Measurements from ENCODE around the gene ATP5MK.

ATP5MK gene

GRCh38 chr10:103427866-103428265 lies 31.6 kb upstream of the ATP5MK start:
- Histone ChIP-seq H3F3A (ENCODE audit: insufficient read depth) (no peaks in the 10 kb centered on the region), H3K9me3 (ENCODE audit: insufficient read depth, low read length) (no peaks in the 10 kb centered on the region), H3K9ac (ENCODE audit: low read length) (no peak overlapping the region), H3K36me3 (ENCODE audit: low read length) (peaks cover 20% of the 10 kb centered on the region), H4K20me1 (ENCODE audit: low read depth, low read length) (no peaks in the 10 kb centered on the region), H2AFZ (ENCODE audit: low read depth, low read length, severe bottlenecking) (no peak overlapping the region), H3K79me2 (ENCODE audit: insufficient read depth, low read length) (no peaks in the 10 kb centered on the region), H3K27me3 (ENCODE audit: low read length) (no peaks in the 10 kb centered on the region), H3K9me2 (replicated peaks; ENCODE audit: insufficient read depth, low read length) (no peaks in the 10 kb centered on the region), H3K27ac (ENCODE audit: low read depth, low read length) (no peak overlapping the region), H3K4me3 (ENCODE audit: insufficient read depth, low read length, poor library complexity, severe bottlenecking) (no peak overlapping the region), H3K4me2 (ENCODE audit: low read depth, low read length, poor library complexity, severe bottlenecking) (no peak overlapping the region)
- TF ChIP-seq CTCF (IDR thresholded peaks at IDR 0.05; ENCODE audit: insufficient read depth, low read length, poor library complexity, severe bottlenecking) (no peak), EZH2phosphoT487 (conservative IDR thresholded peaks at IDR 0.05; ENCODE audit: low read length) (no peak)

DNA sequence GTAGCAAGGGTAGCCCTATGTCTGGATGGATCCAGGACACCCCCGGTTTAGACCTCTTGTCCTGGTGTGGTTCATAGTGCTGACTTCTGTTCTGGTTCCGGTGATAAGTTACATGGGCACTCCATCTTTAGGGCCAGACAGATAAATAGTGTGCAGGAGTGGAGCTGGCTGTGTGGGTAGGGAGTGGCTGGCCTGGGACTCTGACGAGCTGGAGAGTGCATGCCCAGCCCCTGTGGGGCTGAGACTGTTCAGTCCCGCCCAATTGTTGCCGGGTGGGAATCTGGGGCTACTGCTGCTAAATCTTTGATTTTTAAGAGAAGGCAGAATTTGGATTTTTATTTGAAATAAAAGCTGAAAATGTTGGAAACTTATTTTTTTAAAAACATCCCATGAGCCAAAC lies 27.5 kb upstream of the ATP5MK start:
- no peaks in the 10 kb centered on the region for H3K9me2 ChIP-seq (replicated peaks; ENCODE audit: insufficient read depth, low read length)
- no peaks in the 10 kb centered on the region for H3K27me3 ChIP-seq (ENCODE audit: low read length)
- H3K36me3 ChIP-seq (ENCODE audit: low read length), result peaks cover 15% of the 10 kb centered on the region; the same call in 1 of the 2 replicates
- H3K27ac ChIP-seq (ENCODE audit: low read depth, low read length), result no peak overlapping the region
- no peak overlapping the region for H3K4me3 ChIP-seq (ENCODE audit: insufficient read depth, low read length, poor library complexity, severe bottlenecking)
- no peak overlapping the region for H3K9ac ChIP-seq (ENCODE audit: low read length)
- H3K79me2 ChIP-seq (ENCODE audit: insufficient read depth, low read length), result no peaks in the 10 kb centered on the region
- no peak for TF ChIP-seq CTCF (IDR thresholded peaks at IDR 0.05; ENCODE audit: insufficient read depth, low read length, poor library complexity, severe bottlenecking)
- TF ChIP-seq EZH2phosphoT487 (conservative IDR thresholded peaks at IDR 0.05; ENCODE audit: low read length), result no peak
- no peak overlapping the region for H3K4me2 ChIP-seq (ENCODE audit: low read depth, low read length, poor library complexity, severe bottlenecking)
- H3K9me3 ChIP-seq (ENCODE audit: insufficient read depth, low read length), result no peaks in the 10 kb centered on the region
- no peaks in the 10 kb centered on the region for H4K20me1 ChIP-seq (ENCODE audit: low read depth, low read length)
- H2AFZ ChIP-seq (ENCODE audit: low read depth, low read length, severe bottlenecking), result no peak overlapping the region
- H3F3A ChIP-seq (ENCODE audit: insufficient read depth), result no peaks in the 10 kb centered on the region

DNA sequence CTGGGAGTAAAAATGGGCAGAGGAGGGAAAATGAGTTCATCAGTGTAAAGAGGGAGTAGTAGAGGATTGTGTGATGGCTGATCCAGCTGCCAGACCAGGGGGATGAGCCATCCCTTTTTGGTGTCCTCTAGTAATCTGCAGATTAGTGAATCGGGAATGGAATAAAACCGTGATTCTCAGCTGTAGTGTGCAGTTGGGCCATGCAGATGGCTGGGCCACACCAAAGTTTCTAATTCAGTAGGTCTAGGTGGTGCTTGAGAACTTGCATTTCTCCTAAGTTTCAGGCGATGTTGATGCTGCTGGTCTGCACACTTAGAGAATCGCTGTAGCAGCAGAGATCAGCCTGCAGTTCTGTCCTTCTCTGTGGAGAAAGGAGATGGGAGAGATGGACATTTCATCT lies 22.8 kb upstream of the ATP5MK start:
- Histone ChIP-seq H3K36me3 (ENCODE audit: low read length) (peaks cover 26% of the 10 kb centered on the region), H3K27ac (ENCODE audit: low read depth, low read length) (no peak overlapping the region), H4K20me1 (ENCODE audit: low read depth, low read length) (no peaks in the 10 kb centered on the region), H3K4me2 (ENCODE audit: low read depth, low read length, poor library complexity, severe bottlenecking) (no peak overlapping the region), H3K27me3 (ENCODE audit: low read length) (no peaks in the 10 kb centered on the region), H2AFZ (ENCODE audit: low read depth, low read length, severe bottlenecking) (no peak overlapping the region), H3K9ac (ENCODE audit: low read length) (no peak overlapping the region), H3F3A (ENCODE audit: insufficient read depth) (no peaks in the 10 kb centered on the region), H3K9me2 (replicated peaks; ENCODE audit: insufficient read depth, low read length) (no peaks in the 10 kb centered on the region), H3K79me2 (ENCODE audit: insufficient read depth, low read length) (no peaks in the 10 kb centered on the region), H3K9me3 (ENCODE audit: insufficient read depth, low read length) (no peaks in the 10 kb centered on the region), H3K4me3 (ENCODE audit: insufficient read depth, low read length, poor library complexity, severe bottlenecking) (no peak overlapping the region)
- TF ChIP-seq EZH2phosphoT487 (conservative IDR thresholded peaks at IDR 0.05; ENCODE audit: low read length) (no peak), CTCF (IDR thresholded peaks at IDR 0.05; ENCODE audit: insufficient read depth, low read length, poor library complexity, severe bottlenecking) (no peak)

Measured in SU-DHL-6 (cell line).